Measurements from ENCODE around the gene SLC41A3.
A peak's percentile ranks its signal among the peaks of the same experiment; 100 is the strongest.
"Not testable (repeated sequence)": the region's sequence is repeated elsewhere in the genome, so short reads cannot be mapped to it uniquely, and the experiment has no call there.

Gene SLC41A3

DNA sequence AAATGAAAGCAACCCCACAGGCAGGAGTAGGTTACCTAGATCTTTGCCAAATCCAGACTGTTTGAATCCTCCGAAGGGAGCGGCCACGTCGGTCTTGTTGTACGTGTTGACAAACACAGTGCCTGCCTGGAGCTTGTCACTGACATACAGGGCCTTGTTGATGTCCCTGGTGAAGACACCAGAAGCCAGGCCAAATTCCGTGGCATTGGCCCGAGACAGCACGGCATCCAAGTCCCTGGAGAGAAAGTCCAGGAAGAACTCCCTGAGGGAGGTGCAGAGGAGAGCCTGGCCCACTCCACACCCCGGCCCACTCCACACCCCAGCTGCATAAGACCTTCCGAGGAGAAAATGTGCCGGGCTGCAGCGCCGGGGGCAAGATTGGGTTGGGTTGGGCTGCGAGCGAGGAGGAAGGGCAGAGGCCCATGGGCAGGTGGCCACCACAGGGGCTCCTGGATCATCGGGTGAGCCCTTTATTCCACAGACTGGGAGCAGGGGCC, 21.8 kb upstream of the SLC41A3 start:
- no peak for DNase-seq

DNA sequence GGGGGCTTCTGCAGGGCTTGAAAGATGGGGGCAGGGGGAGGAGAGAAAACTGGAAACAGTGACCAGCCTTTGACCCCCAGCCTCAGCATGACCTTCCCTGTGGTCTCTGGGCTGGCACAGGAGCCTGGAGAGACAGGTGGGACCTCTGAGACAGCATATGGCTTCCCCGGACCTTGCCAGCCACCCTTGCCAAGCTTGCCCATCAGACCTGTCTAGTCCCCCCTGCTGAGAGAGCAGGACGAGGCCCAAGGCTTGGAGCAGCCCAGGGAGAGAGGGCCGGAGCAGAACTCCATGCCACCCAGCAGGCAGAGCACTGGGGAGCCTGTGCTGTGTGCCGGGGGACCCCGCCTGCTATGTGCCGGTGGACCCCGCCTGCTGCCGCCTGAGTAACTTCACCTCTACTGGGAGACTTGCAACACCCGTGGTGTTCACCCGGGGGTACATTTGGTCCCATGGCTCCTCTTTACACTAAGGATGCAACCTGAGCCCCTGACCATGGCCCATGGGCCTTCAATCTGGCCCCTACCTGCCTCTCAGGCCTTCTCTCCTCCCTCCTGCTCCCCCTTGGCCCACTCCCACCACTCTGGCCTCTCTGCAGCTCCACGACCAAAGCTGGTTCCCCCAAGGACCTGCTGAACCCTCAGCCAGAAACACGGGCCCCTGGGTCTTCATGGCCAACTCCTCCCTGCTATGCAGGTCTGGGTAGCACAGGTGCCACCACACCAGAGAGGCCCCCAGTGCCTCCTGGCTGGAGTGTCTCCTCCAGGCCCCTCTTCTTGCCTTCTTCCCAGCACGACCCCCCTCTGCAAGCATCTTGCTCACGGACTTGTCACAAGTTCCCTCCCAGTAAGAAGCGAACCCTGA, 21.1 kb upstream of the SLC41A3 start:
- no peak for DNase-seq

DNA sequence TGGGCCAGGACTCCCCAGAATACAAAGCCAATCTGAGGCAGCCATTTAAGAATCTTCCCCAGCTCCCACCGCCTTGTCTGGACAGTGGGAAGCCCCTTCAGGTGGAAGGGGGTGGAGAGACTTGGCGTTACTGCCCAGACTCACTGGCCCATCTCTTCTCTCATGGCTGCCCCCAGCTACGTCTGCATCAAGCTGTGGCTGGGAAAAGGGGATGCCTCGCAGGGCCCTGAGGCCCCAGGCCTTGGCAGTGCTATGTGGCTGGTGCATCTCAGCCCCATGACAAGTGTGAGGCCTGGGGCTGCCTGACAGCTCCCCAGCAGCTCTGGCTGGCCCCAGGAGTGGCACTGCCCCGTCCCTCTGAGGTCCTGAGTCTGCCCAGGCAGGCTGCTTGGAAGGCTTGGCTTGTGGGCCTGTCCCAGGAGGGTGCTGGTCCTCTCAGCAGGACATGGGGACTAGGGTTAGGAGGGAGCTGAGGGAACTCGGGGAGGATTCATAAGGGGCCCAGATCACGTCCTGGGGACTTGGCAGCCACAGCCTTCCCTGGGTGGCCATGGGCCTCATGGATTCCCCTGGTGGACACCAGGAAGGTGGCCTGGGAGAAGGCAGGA, 20.2 kb upstream of the SLC41A3 start:
- DNase-seq: no peak

DNA sequence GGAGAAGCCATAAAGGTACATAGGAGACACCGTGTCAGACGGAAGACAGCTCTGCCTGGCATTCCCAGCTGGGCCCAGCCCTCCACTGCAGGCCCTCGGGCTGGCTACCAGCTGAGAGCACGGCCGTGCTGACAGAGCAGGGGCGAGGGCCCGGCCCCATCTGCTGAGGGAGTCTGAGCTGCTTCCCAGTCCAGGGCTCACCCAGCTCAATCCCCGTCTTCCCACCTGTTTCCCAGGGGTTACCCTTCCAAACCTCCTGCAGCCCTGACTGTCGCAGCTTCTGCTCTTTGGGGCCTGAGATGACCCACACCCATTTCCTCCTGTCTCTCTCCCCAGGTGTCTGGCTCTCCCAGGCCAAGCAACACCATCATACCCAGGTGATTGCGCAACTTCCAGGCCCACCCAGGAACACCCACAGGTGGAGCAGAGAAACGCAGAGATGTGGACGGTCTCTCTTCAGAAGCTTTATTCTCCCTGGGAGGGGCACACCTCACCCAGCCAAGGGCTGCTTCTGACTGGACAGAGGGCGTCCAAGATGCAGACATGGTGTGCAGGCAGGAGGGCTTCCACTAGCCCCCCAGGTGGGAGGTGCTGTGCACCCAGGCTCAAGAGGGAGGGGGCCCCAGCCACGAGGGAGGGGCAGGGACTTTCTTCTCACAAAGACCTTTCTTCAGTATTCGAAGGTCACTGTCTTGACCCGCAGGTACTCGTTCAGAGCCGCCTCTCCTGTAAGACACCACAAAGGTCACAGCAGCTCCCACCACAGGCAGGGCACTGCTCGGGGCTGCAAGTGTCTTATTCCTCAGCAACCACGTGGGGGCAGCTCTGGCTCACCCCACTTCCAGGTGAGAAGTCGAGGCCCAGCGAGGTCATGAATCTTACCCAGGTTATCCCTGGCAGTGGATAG, 19.4 kb upstream of the SLC41A3 start:
- DNase-seq: no peak

DNA sequence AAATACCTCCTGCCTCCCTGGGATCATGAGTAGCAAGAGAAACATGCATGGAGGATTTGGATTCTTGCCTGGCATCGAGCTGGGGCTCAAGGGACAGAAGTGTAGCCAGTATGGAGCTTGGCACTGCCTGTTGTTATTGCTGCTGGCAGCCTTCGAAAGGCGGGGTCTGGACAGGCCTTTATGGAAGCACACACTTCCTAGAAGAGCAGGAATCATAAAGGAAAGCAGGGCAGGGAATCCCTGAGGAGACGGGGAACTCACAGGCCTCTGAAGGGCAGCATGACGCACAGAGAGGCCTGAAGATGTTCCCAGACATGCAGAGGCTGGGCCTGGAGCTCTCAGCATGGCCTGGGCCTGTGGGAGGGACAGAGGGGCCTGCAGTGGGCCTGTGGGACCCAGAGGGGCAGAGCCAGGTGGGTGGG, 18.6 kb upstream of the SLC41A3 start:
- no peak for DNase-seq

DNA sequence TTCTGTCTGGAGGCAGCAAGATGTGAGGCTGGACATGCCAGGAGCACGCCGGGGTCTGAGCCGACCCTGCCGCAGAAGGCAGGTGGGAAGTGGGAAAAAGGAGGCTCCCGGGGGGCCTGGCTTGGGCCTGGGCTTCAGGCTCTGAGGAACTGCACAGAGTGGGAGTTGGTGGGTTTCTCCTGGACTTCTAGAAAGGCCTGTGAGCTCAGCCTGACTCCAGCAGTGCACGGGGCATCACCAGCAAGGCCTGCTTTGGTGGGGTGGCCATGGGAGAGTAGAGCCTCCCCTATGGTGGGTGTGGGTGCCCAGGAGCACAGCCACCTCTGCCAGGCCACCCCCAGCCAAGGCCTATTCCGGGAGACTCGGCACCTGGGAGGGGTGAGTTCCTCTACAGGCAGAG, 18.1 kb upstream of the SLC41A3 start:
- no peak for DNase-seq

DNA sequence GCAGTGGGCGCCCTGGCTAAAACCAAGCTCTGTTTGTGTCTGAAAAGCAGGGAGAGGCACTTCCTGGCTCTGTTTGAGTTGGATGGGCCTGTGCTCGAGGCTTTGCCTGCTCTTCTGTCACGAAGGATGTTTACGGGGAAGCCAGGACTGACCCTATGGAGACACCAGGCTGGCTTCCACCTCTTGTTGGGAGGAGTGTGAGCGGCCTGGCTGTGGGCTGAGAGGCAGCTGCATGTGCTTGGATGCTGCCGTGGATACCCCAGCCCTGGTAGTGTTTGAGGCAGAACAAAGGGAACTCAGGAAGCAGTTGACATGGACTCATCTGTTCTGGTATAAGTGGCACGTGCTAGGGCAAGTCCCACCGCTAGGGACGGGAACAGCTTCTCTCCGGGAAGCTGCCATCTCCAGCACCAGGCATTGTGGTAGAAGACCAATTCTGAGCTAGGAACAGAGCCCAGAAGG, 17.6 kb upstream of the SLC41A3 start:
- no peak for DNase-seq

DNA sequence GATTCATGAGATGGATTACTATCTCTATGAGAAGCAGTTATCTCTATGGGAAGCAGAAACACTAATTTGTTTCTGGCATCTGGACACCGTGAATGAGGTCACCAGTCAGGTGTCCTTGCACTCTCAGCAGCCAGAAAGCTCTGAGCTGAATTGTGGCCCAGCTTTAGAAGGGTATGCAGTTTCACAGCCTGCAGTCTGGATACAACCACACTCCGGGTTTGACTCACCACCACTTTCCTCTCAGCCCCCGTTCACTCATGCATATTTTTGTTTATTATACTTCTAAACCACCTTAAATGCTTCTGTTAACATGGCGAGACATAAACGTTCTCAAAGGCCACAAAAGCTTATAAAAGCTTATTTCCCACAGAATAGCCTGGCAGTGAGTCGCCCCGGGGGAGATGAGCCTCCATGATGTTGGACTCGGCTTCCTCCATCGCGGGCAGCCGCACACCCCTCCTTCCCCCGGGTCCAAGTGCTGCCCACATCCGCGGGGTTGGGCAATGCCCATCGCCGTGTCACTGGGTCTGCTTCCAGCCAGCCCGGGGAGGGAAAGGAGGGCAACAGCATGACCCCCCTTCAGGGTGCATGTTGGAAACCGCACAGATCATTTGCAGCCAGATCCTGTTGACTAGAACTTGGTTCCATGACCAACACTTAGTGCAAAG, 16.8 kb upstream of the SLC41A3 start:
- no peak for DNase-seq

DNA sequence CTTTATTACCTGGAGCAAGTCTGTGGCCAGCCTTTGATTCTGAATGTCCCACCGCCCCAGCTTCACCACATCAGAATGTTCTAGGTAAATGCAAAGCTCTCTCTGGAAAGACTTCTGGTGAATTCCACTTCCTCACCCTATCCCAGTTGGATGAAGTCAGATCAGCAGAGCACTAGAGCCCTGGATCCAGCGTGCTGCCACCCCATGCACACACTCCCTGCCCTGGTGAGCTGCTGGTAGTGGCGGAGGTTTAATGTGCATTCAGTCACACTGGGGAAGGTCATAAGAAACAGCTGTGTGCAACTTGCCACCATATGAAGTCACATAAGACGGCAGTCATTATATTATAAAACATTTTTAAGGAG, 16.3 kb upstream of the SLC41A3 start:
- no peak for DNase-seq

DNA sequence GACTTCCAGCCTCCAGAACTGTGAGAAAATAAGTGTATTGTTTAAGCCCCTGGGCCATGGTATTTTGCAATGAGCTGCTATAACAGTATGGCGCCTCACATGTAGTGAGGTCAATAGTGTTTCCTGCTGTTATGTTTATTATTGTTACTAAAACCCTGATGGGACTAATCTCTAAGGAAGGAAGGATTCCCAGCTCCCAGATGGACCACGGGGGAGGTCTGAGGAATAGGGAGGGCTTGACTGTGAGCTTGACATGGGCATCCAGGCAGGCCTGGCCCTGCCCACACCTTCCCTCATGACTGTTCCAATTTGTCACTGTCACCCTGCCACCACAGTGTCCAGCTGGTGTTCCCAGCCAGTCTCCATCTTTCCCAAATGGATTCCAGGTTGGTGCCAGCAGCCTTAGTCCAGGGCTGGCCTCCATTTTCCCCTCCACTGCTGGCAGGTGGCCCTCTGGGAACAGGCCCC, 14.5 kb upstream of the SLC41A3 start:
- DNase-seq: no peak

DNA sequence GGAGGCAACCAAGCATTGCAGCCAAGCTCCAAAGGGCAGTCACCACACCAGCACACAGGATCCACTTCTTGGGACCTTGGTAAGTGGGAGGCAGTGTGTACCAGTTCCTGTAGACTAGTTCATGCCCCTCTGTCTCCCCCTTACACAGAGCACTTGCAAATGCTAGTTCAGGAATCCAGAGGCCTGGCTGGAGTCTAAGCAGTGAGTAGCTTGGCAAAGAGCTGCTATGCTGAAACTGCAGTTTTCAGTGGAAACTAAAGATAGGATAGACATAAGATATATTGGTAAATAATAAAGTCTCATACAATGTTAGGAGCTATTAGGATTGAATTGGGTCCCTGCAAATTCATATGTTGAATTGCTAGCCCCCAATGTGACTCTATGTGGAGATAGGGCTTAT, 13.9 kb upstream of the SLC41A3 start:
- no peak for DNase-seq

DNA sequence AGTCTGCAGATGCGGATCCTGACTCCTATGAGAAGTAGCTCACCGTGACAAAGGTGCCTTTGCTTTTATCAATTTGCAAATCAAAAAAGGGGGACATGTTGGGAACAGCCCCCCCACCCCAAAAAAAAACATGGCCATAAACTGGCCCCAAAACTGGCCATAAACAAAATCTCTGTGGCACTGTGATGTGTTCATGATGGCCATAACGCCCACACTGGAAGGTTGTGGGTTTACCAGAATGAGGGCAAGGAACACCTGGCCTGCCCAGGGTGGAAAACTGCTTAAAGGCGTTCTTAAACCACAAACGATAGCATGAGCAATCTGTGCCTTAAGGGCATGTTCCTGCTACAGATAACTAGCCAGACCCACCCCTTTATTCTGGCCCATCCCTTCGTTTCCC, 12.3 kb upstream of the SLC41A3 start:
- not testable (repeated sequence) for DNase-seq

DNA sequence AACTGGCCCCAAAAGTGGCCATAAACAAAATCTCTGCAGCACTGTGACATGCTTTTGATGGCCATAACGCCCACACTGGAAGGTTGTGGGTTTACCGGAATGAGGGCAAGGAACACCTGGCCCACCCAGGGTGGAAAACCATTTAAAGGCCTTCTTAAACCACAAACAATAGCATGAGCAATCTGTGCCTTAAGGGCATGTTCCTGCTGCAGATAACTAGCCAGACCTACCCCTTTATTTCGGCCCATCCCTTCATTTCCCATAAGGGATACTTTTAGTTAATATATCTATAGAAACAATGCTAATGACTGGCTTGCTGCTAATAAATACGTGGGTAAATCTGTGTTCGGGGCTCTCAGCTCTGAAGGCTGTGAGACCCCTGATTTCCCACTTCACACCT, 8.2 kb upstream of the SLC41A3 start:
- not testable (repeated sequence) for DNase-seq

DNA sequence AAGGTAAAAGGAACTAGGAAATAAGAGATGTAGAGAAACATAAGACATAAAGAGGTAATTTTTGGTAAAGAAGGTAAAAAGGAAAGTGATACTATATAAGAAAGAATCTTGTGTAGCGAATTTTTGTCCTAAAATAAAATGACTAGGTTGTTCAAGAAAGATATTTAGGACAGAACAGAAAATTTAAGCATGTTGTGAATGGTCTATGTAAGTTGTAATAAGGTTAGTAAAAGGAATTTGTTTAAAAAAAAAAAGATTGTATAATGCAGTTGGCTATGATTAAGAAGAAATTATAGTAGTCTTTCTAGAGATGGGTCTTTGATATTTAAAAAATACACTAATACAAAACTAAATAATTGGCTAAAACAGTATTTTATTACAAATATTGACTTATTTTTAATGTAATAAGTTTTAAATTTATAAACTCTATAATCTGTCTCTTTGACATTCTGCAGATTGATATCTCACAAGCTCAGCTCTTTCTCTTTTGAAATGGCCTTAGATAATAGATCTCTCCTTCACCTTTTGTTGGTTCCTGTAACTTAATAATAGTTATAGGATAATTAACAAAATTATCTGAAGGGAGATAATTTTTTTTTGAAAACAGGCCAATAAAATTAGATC, 3.7 kb upstream of the SLC41A3 start:
- DNase-seq: no peak

DNA sequence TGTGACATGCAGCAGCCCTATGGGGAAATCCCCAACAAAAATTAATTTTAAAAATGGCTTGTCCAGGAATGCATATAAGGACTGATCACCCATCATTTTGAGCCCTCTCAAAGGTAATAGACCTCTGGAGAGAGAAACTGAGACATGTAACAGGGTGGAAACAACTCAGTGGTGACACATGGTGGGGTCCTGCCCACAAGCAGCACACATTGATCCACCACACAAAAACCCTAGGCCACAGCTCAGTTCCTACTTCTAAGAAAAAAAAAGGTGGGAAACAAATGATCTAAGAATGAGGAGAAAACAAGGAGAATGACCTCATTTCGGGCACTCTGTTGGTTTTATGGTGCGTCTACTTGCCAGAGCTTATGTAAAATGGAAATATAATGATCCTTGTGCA, 1.9 kb upstream of the SLC41A3 start:
- DNase-seq: no peak

DNA sequence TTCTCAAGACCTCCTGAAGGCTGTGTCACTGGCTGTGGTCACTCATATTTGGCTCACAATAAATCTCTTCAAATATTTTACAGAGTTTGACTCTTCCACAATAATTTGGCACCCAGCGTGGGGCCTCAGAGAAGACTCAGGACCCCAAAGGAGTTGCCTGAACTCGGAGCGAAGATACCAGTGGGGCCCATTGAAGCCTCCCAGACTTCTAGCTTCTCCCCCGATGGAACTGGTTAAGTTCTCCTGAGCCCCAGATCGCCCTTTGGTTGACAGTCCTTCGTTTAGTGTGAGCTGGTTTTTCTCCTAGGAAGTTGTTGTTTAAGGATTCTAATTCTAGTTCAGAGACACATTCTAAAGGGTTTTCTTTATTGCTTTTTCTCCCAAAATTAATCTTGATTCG, 1.4 kb upstream of the SLC41A3 start:
- no peak for DNase-seq

DNA sequence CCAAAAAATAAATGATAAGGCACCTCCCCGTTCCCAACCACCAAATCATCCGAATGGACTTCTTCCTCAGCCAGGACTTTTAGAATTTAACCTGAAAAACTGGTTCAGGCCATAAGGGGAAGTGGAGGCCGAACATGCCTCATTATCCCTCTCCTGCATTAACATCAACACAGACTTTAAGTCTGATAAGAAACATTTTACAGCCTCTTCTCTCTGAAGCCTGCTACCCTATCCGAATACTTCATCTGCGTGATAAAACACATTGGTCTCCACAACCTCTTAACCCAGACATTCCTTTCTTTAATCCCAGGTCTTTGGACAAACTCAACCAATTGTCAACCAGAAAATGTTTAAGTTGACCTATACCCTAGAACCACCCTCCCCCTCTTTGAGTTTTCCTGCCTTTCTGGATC, 850 bp upstream of the SLC41A3 start:
- DNase-seq: no peak

DNA sequence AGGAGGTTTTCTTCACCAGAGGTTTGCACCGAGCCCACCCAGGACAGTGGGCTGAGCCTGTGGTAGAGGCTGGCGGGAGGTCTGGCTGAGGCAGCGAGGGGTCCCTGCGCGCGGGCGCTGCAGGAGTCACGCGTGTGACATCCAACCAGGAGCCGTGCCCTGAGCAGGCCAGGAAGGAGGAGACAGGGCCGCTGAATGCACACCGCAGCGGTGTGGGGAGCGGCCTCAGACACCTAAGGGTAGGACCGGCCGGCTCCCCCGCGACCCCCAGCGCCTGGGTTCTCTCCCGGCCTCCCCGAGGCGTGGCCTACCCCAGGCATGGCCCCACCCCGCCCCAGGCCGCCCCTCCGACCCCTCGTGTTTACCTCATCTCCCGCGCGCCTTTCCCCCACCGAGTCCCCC, 412 bp downstream of the SLC41A3 start:
- peak in 1 of 2 experiments; percentile 24 for DNase-seq

DNA sequence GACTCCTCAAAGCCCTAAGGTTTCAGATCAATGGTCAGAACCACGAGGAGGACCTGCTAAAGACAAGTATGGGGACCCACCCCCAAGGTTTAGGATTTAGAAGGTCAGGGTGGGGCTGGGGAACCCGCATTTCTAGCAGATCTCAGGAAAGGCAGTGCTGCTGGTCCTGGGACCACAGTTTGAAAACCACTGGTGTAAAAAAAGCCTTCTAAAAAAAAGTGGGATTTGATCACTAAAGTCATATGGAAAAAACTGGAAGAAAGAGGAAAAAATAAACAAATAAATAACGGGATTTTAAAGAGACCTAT, 832 bp downstream of the SLC41A3 start:
- DNase-seq: no peak

DNA sequence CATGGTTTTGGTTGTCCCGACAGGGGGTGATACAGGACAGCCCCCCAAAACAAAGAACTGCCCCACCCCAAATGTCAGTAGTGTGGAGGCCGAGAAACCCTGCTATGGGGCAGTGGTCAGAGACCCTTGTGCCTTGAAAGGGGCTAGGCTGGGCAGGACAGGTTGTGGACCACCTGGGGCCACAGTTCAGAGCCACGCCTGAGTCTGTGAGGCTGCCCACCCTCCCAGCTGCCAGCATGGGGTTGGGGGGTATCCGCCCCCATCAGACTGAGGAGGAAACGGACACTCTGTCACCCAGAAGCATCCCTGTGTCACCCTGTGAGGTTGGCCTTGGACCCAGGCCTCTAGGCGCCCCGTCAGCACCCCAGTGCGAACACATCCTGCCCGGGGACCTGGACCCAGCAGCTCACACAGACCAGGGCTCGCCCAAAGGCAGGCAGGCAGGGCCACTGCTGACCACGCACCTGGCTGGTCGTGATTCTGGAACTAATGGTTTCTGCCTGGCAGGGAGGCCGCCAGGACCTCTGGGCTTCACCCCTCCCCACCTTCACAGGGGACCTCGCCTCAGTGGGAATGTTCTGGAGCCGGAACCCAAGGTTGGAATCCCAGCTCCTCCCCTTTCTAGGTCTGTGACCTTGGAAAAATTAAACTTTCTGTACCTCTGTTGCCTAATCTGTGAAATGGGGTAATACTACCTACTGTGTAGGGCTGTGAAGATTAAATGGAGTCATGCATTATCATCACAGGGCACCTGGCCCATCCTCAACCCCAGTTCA, 1.4 kb downstream of the SLC41A3 start:
- DNase-seq: no peak

DNA sequence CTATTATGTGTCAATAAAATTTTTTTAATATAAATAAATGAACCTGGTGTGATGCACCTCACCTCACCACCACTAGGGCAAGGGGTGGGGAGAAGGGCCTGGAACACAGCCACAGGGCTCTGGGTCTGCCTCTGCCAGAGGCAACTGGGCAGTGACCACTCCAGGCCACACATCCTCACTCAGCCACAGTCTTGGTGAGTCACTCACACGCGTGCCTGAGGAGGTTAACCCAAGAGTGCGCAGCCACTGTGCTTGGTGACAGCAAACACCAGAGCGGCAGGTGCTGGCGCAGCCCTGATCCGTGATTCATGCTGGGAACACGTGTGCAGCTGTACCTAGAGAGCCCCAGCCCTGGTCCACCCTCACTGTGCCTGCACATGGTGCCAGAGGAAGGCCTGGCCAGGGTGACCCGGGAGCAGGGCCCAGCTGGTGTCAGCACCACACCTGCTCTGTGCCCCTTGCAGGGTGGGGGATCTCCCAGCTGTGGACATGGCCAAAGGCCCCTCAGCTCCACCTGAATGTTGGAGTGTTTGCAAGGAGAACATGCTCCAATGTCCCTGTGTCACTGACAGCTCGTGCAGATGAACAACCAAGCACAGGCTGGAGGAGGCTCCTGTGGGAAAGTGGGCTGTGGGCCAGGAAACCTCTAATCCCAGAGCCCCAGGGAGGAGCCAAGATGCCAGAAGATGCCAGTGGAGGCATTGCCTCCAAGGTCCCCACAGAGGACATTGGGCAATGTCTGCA, 2.1 kb downstream of the SLC41A3 start:
- peak in 1 of 2 experiments; percentile 6 for DNase-seq

Measured in activated CD4-positive, alpha-beta T cell treated with anti-CD3 and anti-CD28 coated beads, Interleukin-2, amount 50 U/mL, for 4 hours (primary cell).